Ishikawa (cell line): ENCODE data around the gene FOXQ1.

Experiments
- CEBPB ChIP-seq: IDR thresholded peaks from 2 replicates; pipeline ENCODE4 v1.6.1; 2012
- CREB1 ChIP-seq: IDR thresholded peaks from 2 replicates; pipeline ENCODE4 v1.6.1; 2012; ENCODE audit warnings: low read depth
- EGR1 ChIP-seq: IDR thresholded peaks from 2 replicates; pipeline ENCODE4 v1.6.1; 2012
- EP300 ChIP-seq: IDR thresholded peaks from 2 replicates; pipeline ENCODE4 v1.6.1; 2012; ENCODE audit warnings: borderline replicate concordance
- FOXM1 ChIP-seq: IDR thresholded peaks from 2 replicates; pipeline ENCODE4 v1.6.1; 2012; ENCODE audit warnings: low read depth, borderline replicate concordance
- NFIC ChIP-seq: IDR thresholded peaks from 2 replicates; pipeline ENCODE4 v1.6.1; 2012
- RAD21 ChIP-seq: IDR thresholded peaks from 2 replicates; pipeline ENCODE4 v1.6.1; 2012; ENCODE audit warnings: low read depth
- REST ChIP-seq: IDR thresholded peaks from 2 replicates; pipeline ENCODE4 v1.6.1; 2012; ENCODE audit warnings: low read depth, mild to moderate bottlenecking
- TAF1 ChIP-seq: IDR thresholded peaks from 2 replicates; pipeline ENCODE4 v1.6.1; 2012; ENCODE audit warnings: low read depth, mild to moderate bottlenecking
- TCF12 ChIP-seq: IDR thresholded peaks from 2 replicates; pipeline ENCODE4 v1.6.1; 2012; ENCODE audit warnings: low read depth
- TEAD4 ChIP-seq: IDR thresholded peaks from 2 replicates; pipeline ENCODE4 v1.6.1; 2012
- YY1 ChIP-seq: IDR thresholded peaks from 2 replicates; pipeline ENCODE4 v1.6.1; 2012; ENCODE audit warnings: low read depth
- ZBTB7A ChIP-seq: IDR thresholded peaks from 2 replicates; pipeline ENCODE4 v1.6.1; 2012; ENCODE audit warnings: low read depth
- TF ChIP-seq, protein P1 (sequence below): IDR thresholded peaks from 2 replicates; pipeline ENCODE4 v1.6.1; 2012
- TF ChIP-seq, protein P2 (sequence below): IDR thresholded peaks from 2 replicates; pipeline ENCODE4 v1.6.1; 2012

Gene FOXQ1

DNA sequence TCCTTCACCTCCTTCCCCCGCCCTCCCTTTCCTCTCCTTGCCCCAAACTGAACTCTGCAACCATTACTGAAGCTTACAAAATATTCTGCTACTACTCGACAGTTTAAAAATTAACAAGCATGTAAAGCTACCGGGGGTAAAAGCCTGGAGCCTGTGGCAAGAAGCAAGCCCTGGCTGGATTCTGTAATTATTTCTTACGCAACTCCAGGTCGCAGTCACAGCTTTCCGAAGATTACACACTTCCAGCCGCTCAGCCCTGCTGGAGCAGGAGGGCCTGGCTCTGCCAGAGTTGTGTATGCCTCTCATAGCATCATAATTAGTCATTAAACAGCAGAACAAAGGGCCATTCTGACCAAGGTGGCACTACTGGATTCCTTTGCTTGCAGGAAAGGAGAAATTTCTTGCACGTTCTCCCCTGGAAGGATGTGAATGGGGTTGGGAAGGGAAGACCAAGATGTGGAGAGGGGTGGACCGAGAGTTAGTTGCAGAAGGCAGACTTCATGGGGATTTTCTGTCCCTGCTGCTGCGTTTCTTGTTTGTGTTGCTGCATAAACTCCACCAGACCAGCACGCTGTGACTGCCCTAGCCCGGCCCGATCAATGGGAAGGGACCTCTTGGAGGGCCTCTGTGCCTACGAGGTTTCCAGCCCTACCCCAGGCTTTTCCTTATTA, 23.6 kb downstream of the FOXQ1 start:
- TF ChIP-seq TAF1: no peak
- TF ChIP-seq YY1: no peak
- TF ChIP-seq EGR1: no peak
- no peak for TF ChIP-seq REST
- no peak for TF ChIP-seq ZBTB7A
- peak; percentile 77; the same call in 1 of the 2 replicates for TF ChIP-seq EP300
- peak; percentile 57 for TF ChIP-seq NFIC
- TF ChIP-seq TEAD4: peak; percentile 80
- TF ChIP-seq FOXM1: peak; percentile 55; the same call in 1 of the 2 replicates
- peak; percentile 82 for TF ChIP-seq TCF12
- TF ChIP-seq, protein P1, sequence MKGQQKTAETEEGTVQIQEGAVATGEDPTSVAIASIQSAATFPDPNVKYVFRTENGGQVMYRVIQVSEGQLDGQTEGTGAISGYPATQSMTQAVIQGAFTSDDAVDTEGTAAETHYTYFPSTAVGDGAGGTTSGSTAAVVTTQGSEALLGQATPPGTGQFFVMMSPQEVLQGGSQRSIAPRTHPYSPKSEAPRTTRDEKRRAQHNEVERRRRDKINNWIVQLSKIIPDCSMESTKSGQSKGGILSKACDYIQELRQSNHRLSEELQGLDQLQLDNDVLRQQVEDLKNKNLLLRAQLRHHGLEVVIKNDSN: no peak
- peak; percentile 22; the same call in 1 of the 2 replicates for TF ChIP-seq RAD21
- TF ChIP-seq, protein P2, sequence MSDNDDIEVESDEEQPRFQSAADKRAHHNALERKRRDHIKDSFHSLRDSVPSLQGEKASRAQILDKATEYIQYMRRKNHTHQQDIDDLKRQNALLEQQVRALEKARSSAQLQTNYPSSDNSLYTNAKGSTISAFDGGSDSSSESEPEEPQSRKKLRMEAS: peak; percentile 37; the same call in 1 of the 2 replicates
- TF ChIP-seq CREB1: no peak
- peak; percentile 99 for TF ChIP-seq CEBPB

DNA sequence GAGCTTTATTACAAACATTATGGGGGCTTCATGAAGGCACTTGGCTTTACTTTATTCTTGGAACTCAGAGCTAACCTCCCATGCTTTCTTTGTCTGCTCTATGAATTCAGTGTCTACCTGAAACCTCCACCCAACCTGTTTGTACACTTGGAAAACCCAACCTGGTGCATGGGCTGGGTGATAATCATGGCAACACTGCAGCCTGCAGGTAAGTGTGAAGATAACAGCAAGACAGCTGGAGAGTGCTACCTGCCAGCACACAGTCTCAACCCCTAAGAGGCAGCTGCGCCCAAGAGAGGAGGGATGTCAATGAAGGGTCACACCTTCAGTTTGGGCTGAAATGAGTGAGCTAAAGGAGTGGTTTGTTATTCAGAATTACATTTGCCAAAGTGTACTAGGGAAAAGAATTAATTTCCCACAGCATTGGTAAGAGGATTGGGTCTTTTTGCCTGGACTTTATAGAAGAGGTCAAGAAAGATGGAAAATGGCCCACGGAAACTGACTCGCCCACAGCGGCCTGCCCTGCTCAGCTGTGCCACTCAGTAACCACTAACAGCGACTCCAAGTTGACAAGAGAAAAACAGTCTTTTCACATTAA, 24.4 kb downstream of the FOXQ1 start:
- TF ChIP-seq TAF1 (no peak), RAD21 (peak; percentile 96)

DNA sequence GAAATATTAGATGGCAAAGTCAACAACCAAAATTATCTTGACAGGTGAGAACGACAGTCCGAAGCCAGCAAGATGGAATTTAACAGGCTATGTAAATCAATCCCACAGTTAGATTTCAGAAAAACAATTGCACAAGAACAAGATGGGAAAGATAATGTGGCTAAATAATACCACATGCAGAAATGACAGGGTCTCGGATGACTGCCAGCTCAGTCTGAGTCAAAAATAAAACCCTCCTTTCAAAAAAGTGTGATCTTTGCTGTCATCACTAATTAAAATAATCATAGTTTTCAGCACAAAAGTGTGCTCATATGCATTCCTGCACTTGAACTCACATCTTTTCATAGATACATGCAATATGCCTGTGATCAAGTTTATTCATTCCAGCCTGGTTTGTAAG, 25.9 kb downstream of the FOXQ1 start:
- TF ChIP-seq EGR1: no peak
- TF ChIP-seq TAF1: no peak
- TF ChIP-seq ZBTB7A: no peak
- no peak for TF ChIP-seq TEAD4

- no peak for TF ChIP-seq ZBTB7A
- no peak for TF ChIP-seq REST
- TF ChIP-seq TEAD4: no peak
- TF ChIP-seq EP300: no peak
- TF ChIP-seq RAD21: no peak
- no peak for TF ChIP-seq TAF1
- TF ChIP-seq NFIC: no peak
- TF ChIP-seq, protein P1: no peak
- TF ChIP-seq FOXM1: no peak
- no peak for TF ChIP-seq EGR1
- TF ChIP-seq YY1: no peak
- no peak for TF ChIP-seq TCF12
- TF ChIP-seq, protein P2: no peak
- no peak for TF ChIP-seq CREB1
- no peak for TF ChIP-seq CEBPB
Observed at GRCh38 chr6:1346101-1346500, 34.2 kb downstream of the FOXQ1 start.

GRCh38 chr6:1346558-1347091, 34.7 kb downstream of the FOXQ1 start:
- TF ChIP-seq CEBPB (no peak), RAD21 (no peak), ZBTB7A (no peak), EGR1 (no peak), NFIC (no peak), TAF1 (no peak), TCF12 (no peak), TEAD4 (no peak), REST (no peak), EP300 (no peak), CREB1 (no peak), YY1 (no peak)
- TF ChIP-seq, protein P2: no peak
- TF ChIP-seq, protein P1: no peak
